ENCODE results near the gene JUND. TPM values are rescaled to one million over a fixed set of nuclear protein-coding genes. Genes with fewer than 3 reads are reported as not detected.

JUND gene
- total and polyA plus RNA-seq, 3 donors from 2014 or later: 96.4 to 654 (median 615) TPM

DNA sequence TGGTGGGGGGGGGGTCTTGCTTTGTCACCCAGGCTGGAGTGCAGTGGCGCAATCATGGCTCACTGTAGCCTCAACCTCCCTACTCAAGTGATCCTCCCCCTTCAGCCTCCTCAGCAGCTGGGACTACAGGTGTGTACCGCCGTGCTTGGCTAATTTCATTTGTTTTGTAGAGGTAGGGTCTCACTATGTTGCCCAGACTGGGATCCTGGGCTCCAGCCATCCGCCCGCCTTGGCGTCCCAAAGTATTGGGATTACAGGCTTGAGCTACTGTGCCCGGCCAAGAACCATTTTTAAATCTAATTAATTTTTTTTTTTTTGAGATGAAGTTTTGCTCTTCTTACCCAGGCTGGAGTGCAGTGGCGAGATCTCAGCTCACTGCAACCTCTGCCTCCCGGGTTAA lies 18.2 kb upstream of the JUND start:
- Histone ChIP-seq H3K27me3 (no peaks in the 10 kb centered on the region), H3K36me3 (ENCODE audit: low read depth, missing control alignments) (no peaks in the 10 kb centered on the region), H3K9me3 (no peaks in the 10 kb centered on the region), H3K27ac (no peak overlapping the region), H3K4me3 (no peak overlapping the region), H3K4me1 (peaks cover 17% of the 10 kb centered on the region)
- intact Hi-C loops (cut with DNase I; ENCODE audit: low total_unique reads): no loop called here
- TF ChIP-seq, protein P1, sequence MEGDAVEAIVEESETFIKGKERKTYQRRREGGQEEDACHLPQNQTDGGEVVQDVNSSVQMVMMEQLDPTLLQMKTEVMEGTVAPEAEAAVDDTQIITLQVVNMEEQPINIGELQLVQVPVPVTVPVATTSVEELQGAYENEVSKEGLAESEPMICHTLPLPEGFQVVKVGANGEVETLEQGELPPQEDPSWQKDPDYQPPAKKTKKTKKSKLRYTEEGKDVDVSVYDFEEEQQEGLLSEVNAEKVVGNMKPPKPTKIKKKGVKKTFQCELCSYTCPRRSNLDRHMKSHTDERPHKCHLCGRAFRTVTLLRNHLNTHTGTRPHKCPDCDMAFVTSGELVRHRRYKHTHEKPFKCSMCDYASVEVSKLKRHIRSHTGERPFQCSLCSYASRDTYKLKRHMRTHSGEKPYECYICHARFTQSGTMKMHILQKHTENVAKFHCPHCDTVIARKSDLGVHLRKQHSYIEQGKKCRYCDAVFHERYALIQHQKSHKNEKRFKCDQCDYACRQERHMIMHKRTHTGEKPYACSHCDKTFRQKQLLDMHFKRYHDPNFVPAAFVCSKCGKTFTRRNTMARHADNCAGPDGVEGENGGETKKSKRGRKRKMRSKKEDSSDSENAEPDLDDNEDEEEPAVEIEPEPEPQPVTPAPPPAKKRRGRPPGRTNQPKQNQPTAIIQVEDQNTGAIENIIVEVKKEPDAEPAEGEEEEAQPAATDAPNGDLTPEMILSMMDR (IDR thresholded peaks at IDR 0.05): no peak
- TF ChIP-seq POLR2A (IDR thresholded peaks at IDR 0.05): no peak
- WGBS, 2 donors: 94 to 97% methylated on average over 9 of the region's 9 CpGs
- DNase-seq: no peak

DNA sequence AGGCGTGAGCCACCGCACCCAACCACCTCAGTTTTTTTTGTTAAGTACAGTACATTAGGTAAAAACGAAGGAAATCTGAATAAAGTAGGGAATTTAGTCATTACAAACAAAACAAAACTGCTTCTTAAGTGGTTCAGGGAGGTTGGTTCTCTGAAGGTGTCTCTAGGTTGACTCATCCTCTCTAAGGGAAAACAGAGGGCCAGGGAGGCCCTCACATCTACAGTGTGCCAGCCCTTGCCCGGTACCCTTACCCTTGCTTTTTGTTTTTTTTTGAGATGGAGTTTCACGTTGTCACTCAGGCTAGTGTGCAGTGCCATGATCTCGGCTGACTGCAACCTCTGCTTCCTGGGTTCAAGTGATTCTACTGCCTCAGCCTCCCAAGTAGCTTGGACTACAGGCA lies 17.2 kb upstream of the JUND start:
- Histone ChIP-seq H3K4me3 (no peak overlapping the region), H3K36me3 (ENCODE audit: low read depth, missing control alignments) (no peaks in the 10 kb centered on the region), H3K27me3 (no peaks in the 10 kb centered on the region), H3K27ac (no peak overlapping the region), H3K9me3 (no peaks in the 10 kb centered on the region), H3K4me1 (peaks cover 13% of the 10 kb centered on the region)
- intact Hi-C loops (cut with DNase I; ENCODE audit: low total_unique reads): no loop called here
- DNase-seq: no peak
- TF ChIP-seq POLR2A (IDR thresholded peaks at IDR 0.05): no peak
- 84 to 86% methylated on average over 6 of the region's 6 CpGs for WGBS, 2 donors

DNA sequence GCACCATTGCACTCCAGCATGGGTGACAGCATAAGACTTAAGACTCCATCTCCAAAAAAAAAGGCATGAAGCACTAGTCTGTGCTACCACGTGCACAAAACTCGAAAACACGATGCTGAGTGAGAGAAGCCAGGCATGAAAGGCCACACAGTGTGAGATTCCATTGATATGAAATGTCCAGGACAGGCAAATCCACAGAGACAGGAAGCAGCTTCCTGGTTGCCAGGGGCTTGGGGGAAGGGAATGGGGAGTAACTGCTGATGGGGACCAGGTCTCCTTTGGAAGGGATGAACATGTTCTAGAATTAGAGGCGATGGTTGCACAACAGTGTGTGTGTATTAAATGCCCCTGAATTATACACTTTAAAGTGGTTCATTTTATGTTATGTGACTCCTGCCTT lies 15.9 kb upstream of the JUND start:
- no peaks in the 10 kb centered on the region for H3K36me3 ChIP-seq (ENCODE audit: low read depth, missing control alignments)
- TF ChIP-seq POLR2A (IDR thresholded peaks at IDR 0.05): no peak
- TF ChIP-seq, protein P1 (IDR thresholded peaks at IDR 0.05): no peak
- H3K9me3 ChIP-seq: no peaks in the 10 kb centered on the region
- DNase-seq: no peak
- H3K4me1 ChIP-seq: peaks cover 15% of the 10 kb centered on the region
- 54 to 66% methylated on average over 4 of the region's 4 CpGs for WGBS, 2 donors
- no peak overlapping the region for H3K4me3 ChIP-seq
- H3K27me3 ChIP-seq: no peaks in the 10 kb centered on the region
- intact Hi-C loops (cut with DNase I; ENCODE audit: low total_unique reads): no loop called here
- H3K27ac ChIP-seq: no peak overlapping the region

DNA sequence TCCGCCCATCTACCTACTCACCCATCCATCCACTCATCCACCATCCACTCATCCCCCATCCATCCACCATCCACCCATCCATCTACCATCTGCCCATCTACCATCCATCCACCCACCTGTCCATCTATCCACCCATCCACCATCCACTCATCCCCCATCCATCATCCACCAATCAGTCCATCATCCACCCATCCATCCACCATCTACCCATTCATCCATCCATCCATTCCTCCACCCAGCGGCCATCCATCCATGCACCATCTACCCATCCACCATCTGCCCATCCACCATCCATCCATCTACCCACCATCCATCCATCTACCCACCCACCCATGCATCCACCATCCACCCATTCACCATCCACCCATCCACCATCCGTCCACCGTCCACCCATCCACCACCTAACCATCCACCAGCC lies 13.6 kb upstream of the JUND start:
- 85 to 93% methylated on average over 4 of the region's 4 CpGs for WGBS, 2 donors
- H3K27ac ChIP-seq: no peak overlapping the region
- intact Hi-C loops (cut with DNase I; ENCODE audit: low total_unique reads): no loop called here
- no peaks in the 10 kb centered on the region for H3K27me3 ChIP-seq
- peaks cover 30% of the 10 kb centered on the region for H3K4me1 ChIP-seq
- H3K36me3 ChIP-seq (ENCODE audit: low read depth, missing control alignments): no peaks in the 10 kb centered on the region
- H3K4me3 ChIP-seq: no peak overlapping the region
- no peak for TF ChIP-seq POLR2A (IDR thresholded peaks at IDR 0.05)
- TF ChIP-seq, protein P1 (IDR thresholded peaks at IDR 0.05): no peak
- DNase-seq: no peak
- H3K9me3 ChIP-seq: no peaks in the 10 kb centered on the region

DNA sequence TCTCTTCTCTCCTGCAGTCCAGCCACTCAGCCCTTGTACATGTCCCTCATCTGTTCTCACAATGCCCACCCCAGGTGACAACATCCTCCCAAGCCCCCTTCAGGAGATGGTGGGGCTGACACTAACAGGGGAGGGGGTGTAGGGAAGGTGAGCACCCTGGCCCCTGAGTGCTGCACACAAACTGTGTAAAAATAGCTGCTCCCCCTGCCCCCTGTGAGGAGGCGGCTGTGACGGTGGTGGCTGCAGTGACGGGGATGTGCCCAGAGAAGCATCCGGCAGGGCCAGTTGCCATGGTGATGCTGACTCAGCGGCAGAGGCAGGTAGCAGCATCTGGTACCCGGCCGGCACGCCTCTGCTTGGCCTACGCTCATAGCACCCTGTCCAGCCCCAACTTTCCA lies 13.0 kb upstream of the JUND start:
- no peaks in the 10 kb centered on the region for H3K36me3 ChIP-seq (ENCODE audit: low read depth, missing control alignments)
- H3K27ac ChIP-seq: no peak overlapping the region
- no peaks in the 10 kb centered on the region for H3K9me3 ChIP-seq
- peaks cover 30% of the 10 kb centered on the region for H3K4me1 ChIP-seq
- no peak overlapping the region for H3K4me3 ChIP-seq
- 65% methylated on average over 8 of the region's 9 CpGs; no CpG with 5 or more reads in 1 of the 2 donors for WGBS, 2 donors
- intact Hi-C loops (cut with DNase I; ENCODE audit: low total_unique reads): no loop called here
- no peak for DNase-seq
- H3K27me3 ChIP-seq: no peaks in the 10 kb centered on the region
- TF ChIP-seq, protein P1 (IDR thresholded peaks at IDR 0.05): no peak
